ENCODE measurements around the gene ITGB1BP2.

The ITGB1BP2 gene

DNA sequence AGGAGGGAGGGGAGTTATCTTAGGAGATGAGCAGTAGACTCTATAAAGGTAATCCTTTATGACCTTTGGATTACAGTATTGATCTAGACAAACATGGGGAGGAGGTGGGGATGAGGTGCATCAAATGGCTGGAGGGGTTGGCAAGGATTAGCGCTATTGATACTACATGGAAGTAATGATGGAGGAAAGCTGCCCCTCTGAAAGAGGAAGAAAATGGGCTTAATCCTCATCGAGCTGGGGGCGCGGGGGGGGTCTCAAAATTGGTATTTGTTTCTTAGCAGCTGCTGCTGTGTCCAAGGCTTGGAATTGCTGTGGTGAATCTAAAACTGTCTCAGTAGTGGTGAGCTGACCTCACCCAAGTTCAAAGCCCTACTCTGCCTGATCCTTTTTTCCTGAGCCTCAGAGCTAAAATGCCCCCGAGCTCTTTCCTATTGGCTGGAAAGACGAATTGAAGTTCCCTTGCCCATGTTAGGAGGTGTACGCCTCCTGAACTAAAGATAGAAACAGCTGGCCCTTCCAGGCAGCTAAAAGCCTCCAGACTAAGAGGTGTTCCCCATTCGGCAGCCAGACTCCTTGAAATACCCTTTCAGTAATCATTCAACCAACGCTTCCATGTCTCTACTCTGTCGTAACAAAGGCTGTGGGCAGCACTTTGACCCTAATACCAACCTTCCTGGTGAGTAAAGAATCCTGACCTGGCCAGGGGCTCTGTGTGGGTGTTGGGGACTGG lies at the start of gene ITGB1BP2:
ITGB1BP2 (plus strand) TSS at position 556 of the 730 bp plus-strand sequence; CDS start at position 613, 57 bp downstream.
- Histone ChIP-seq H3K27me3 (ENCODE audit: low read depth, low read length) (no peaks in the 10 kb centered on the region), H3K79me2 (ENCODE audit: low read length) (peaks cover 5% of the 10 kb centered on the region; the same call in 1 of the 2 replicates), H4K20me1 (ENCODE audit: insufficient read depth, low read length) (0 out of 2 replicates have a peak, but pooled peaks cover 3% of the 10 kb centered on the region), H3K4me2 (ENCODE audit: low read length) (no peak within 1 kb of the TSS), H3K4me1 (ENCODE audit: low read length) (no peaks in the 10 kb centered on the region), H2AFZ (ENCODE audit: low read depth, low read length) (no peak within 1 kb of the TSS), H3K27ac (ENCODE audit: low read length) (no peak within 1 kb of the TSS), H3K9me3 (ENCODE audit: insufficient read depth, low read length) (no peaks in the 10 kb centered on the region), H3K36me3 (replicated peaks; ENCODE audit: low read depth, low read length) (peaks cover 48% of the 10 kb centered on the region), H3K4me3 (ENCODE audit: low read length) (no peak within 1 kb of the TSS), H3K9ac (ENCODE audit: low read length) (no peak within 1 kb of the TSS)
- TF ChIP-seq, protein P1, sequence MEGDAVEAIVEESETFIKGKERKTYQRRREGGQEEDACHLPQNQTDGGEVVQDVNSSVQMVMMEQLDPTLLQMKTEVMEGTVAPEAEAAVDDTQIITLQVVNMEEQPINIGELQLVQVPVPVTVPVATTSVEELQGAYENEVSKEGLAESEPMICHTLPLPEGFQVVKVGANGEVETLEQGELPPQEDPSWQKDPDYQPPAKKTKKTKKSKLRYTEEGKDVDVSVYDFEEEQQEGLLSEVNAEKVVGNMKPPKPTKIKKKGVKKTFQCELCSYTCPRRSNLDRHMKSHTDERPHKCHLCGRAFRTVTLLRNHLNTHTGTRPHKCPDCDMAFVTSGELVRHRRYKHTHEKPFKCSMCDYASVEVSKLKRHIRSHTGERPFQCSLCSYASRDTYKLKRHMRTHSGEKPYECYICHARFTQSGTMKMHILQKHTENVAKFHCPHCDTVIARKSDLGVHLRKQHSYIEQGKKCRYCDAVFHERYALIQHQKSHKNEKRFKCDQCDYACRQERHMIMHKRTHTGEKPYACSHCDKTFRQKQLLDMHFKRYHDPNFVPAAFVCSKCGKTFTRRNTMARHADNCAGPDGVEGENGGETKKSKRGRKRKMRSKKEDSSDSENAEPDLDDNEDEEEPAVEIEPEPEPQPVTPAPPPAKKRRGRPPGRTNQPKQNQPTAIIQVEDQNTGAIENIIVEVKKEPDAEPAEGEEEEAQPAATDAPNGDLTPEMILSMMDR (IDR thresholded peaks at IDR 0.05; ENCODE audit: low read depth, low read length): no peak
- TF ChIP-seq EZH2phosphoT487 (IDR thresholded peaks at IDR 0.05; ENCODE audit: low read depth): no peak

DNA sequence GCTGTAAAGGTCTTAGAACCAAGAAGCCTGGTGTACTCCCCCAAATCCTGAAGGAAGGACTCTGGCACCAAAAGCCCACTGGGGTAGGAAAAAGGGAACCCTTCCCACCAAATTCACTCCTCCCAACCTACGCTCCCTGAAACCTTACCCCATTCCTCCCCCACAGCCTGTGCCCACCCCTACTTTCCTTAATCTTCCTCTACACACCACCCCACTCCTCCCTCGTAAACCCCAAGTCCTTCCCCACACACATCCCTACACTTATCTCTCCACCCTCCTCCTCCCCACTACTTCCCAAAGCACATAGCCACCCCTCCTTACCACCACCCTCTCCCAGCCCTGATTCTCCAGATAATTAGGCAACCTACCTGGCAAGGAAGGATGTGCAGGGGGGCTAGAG lies 49.3 kb upstream of the ITGB1BP2 start:
- no peak for TF ChIP-seq EZH2phosphoT487 (IDR thresholded peaks at IDR 0.05; ENCODE audit: low read depth)
- TF ChIP-seq, protein P1 (IDR thresholded peaks at IDR 0.05; ENCODE audit: low read depth, low read length): no peak
- Histone ChIP-seq H4K20me1 (ENCODE audit: insufficient read depth, low read length) (0 out of 2 replicates have a peak, but pooled peaks cover 3% of the 10 kb centered on the region), H3K4me2 (ENCODE audit: low read length) (peak overlapping the region; percentile 89), H3K79me2 (ENCODE audit: low read length) (peaks cover 19% of the 10 kb centered on the region), H3K9ac (ENCODE audit: low read length) (no peak overlapping the region), H3K4me3 (ENCODE audit: low read length) (peak overlapping the region; percentile 100), H3K27ac (ENCODE audit: low read length) (no peak overlapping the region), H3K36me3 (replicated peaks; ENCODE audit: low read depth, low read length) (peaks cover 4% of the 10 kb centered on the region), H3K27me3 (ENCODE audit: low read depth, low read length) (no peaks in the 10 kb centered on the region), H2AFZ (ENCODE audit: low read depth, low read length) (no peak overlapping the region), H3K9me3 (ENCODE audit: insufficient read depth, low read length) (no peaks in the 10 kb centered on the region), H3K4me1 (ENCODE audit: low read length) (peaks cover 16% of the 10 kb centered on the region)

DNA sequence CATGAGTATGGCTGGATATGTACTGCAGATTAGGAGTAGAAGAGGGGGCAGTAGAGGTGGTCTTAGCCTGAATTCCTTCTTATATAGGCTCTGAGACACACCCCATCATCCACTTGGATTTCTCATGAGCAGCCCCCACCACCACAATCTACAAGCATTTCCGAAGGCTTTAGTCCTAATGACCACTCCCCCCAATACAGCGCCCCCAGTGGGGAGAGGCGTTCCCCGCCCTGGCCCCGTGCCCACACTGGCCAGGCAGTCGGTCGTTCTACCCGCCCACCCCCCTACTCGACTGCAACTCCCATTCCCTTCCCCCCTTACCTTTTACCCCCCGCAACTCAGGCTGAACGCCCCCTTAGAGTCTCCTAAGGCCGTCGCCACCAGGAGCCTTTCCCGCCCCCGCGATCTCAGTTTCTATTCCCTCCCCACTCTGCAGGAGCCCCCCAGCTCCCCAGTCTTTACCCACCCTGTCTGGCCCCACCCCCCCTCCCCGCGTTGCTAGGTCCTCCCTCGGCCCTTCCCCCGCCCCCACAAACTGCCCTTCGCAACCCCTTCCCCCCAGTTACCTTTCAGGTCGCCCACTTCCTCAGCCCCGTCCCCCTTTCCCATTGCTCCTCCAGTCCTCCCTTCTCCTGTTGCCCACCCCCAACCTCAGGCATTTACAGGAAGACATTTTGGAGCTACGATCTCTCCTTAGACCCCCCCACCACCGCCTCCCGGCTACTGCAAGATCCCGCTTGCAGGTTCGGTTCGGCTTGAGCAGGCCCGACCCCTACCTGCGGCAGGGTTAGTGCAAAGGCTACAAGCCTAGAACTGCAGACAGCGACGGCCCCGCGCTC lies 48.1 kb upstream of the ITGB1BP2 start:
- peak overlapping the region; percentile 82; the same call in 1 of the 2 replicates for H2AFZ ChIP-seq (ENCODE audit: low read depth, low read length)
- H3K9ac ChIP-seq (ENCODE audit: low read length): peak overlapping the region; percentile 100
- peak overlapping the region; percentile 74 for H3K27ac ChIP-seq (ENCODE audit: low read length)

More for the DNA sequence above, 48.1 kb upstream of the ITGB1BP2 start:
- Histone ChIP-seq H3K9me3 (ENCODE audit: insufficient read depth, low read length) (no peaks in the 10 kb centered on the region), H3K4me1 (ENCODE audit: low read length) (peaks cover 16% of the 10 kb centered on the region), H3K79me2 (ENCODE audit: low read length) (peaks cover 19% of the 10 kb centered on the region), H4K20me1 (ENCODE audit: insufficient read depth, low read length) (0 out of 2 replicates have a peak, but pooled peaks cover 3% of the 10 kb centered on the region), H3K4me3 (ENCODE audit: low read length) (peak overlapping the region; percentile 100), H3K36me3 (replicated peaks; ENCODE audit: low read depth, low read length) (peaks cover 4% of the 10 kb centered on the region), H3K4me2 (ENCODE audit: low read length) (peak overlapping the region; percentile 89), H3K27me3 (ENCODE audit: low read depth, low read length) (no peaks in the 10 kb centered on the region)
- TF ChIP-seq, protein P1 (IDR thresholded peaks at IDR 0.05; ENCODE audit: low read depth, low read length): peak; percentile 54
- no peak for TF ChIP-seq EZH2phosphoT487 (IDR thresholded peaks at IDR 0.05; ENCODE audit: low read depth)
